GM12878 (cell line): Measurements from ENCODE around the gene MND1. TPM values are rescaled to one million over a fixed set of nuclear protein-coding genes. Genes with fewer than 3 reads are reported as not detected.
A peak's percentile ranks its signal among the peaks of the same experiment; 100 is the strongest.

Experiments
- JUNB ChIP-seq: IDR thresholded peaks from 2 replicates; pipeline ENCODE4 v1.6.1; 2016; ENCODE audit warnings: antibody characterized with exemption, mild to moderate bottlenecking
- MLLT1 ChIP-seq: fragments of 450-650 bp; IDR thresholded peaks from 2 replicates; pipeline ENCODE4 v1.6.1; 2016; ENCODE audit warnings: mild to moderate bottlenecking
- MYC ChIP-seq: IDR thresholded peaks from 2 replicates; pipeline ENCODE4 v1.6.1; 2011; ENCODE audit warnings: mild to moderate bottlenecking, low read length, moderate library complexity, inconsistent platforms; ENCODE audit not compliant: insufficient read depth, insufficient replicate concordance, insufficient read length, severe bottlenecking
- NR2C1 ChIP-seq: fragments of 450-650 bp; IDR thresholded peaks from 2 replicates; pipeline ENCODE4 v1.6.1; 2017; ENCODE audit warnings: antibody characterized with exemption, mild to moderate bottlenecking, moderate library complexity
- PML ChIP-seq: IDR thresholded peaks from 2 replicates; pipeline ENCODE4 v1.6.1; 2012; ENCODE audit warnings: low read length, inconsistent platforms
- RUNX3 ChIP-seq: IDR thresholded peaks from 2 replicates; pipeline ENCODE4 v1.6.1; 2012; ENCODE audit warnings: low read length, inconsistent platforms
- SREBF2 ChIP-seq: IDR thresholded peaks from 2 replicates; pipeline ENCODE4 v1.6.1; 2012; ENCODE audit warnings: mild to moderate bottlenecking, low read length
- TCF3 ChIP-seq: IDR thresholded peaks from 2 replicates; pipeline ENCODE4 v1.6.1; 2012; ENCODE audit warnings: low read depth, mild to moderate bottlenecking, low read length, borderline replicate concordance; ENCODE audit not compliant: insufficient read depth
- TCF7 ChIP-seq: IDR thresholded peaks from 2 replicates; pipeline ENCODE4 v1.6.1; 2014; ENCODE audit warnings: antibody characterized with exemption, borderline replicate concordance
- ZBED1 ChIP-seq: IDR thresholded peaks from 2 replicates; pipeline ENCODE4 v1.6.1; 2016; ENCODE audit warnings: borderline replicate concordance
- ZBTB33 ChIP-seq: fragments of 450-650 bp; IDR thresholded peaks from 2 replicates; pipeline ENCODE4 v1.6.1; 2017; ENCODE audit warnings: mild to moderate bottlenecking
- ZBTB4 ChIP-seq: fragments of 450-650 bp; formaldehyde crosslinking; IDR thresholded peaks from 2 replicates; pipeline ENCODE4 v1.4.0; 2022; ENCODE audit warnings: mild to moderate bottlenecking, moderate library complexity
- ZNF592 ChIP-seq: fragments of 450-650 bp; IDR thresholded peaks from 2 replicates; pipeline ENCODE4 v1.6.1; 2017; ENCODE audit warnings: mild to moderate bottlenecking, moderate library complexity
- polyA plus RNA-seq, 11 experiments: library from polyadenylated mRNA; depleted of rRNA in 4 of 11; unstranded in 6 of 11; stranded (reverse) in 5 of 11; fragments of >200 nt; fragmentation: Nextera tagmentation in 4 of 11; fragmentation: Illumina TruSeq in 1 of 11; extraction: Ambion mirVana in 4 of 11; extraction: Trizol in 1 of 11; gene quantifications; 1 replicate in 1 of 11; 2 replicates in 10 of 11; pipeline versions ENCODE4 v1.2.1 to v1.2.3, GENCODE V29; 2011 to 2016; ENCODE audit warnings: inconsistent platforms in 2 of 11, missing spikeins in 2 of 11, low read depth in 1 of 11
- total RNA-seq, 4 experiments: library from RNA; depleted of rRNA in 3 of 4; stranded (reverse); fragments of >200 nt in 3 of 4; fragmentation: Illumina TruSeq in 1 of 4; extraction: Trizol in 1 of 4; gene quantifications; 2 replicates each; pipeline versions ENCODE4 v1.2.1 to v1.2.3, GENCODE V29; 2013 to 2021
- TF ChIP-seq, protein P1 (sequence below): fragments of 450-650 bp; IDR thresholded peaks from 2 replicates; pipeline ENCODE4 v1.6.1; 2017; ENCODE audit warnings: antibody characterized with exemption, mild to moderate bottlenecking, moderate library complexity

The MND1 gene
- total and polyA plus RNA-seq, 10 of the 15 experiments (the other 5 are each of a cell fraction or from before 2014, with no cell fraction given) = 17.7 to 58.1 (median 47.3) TPM

DNA sequence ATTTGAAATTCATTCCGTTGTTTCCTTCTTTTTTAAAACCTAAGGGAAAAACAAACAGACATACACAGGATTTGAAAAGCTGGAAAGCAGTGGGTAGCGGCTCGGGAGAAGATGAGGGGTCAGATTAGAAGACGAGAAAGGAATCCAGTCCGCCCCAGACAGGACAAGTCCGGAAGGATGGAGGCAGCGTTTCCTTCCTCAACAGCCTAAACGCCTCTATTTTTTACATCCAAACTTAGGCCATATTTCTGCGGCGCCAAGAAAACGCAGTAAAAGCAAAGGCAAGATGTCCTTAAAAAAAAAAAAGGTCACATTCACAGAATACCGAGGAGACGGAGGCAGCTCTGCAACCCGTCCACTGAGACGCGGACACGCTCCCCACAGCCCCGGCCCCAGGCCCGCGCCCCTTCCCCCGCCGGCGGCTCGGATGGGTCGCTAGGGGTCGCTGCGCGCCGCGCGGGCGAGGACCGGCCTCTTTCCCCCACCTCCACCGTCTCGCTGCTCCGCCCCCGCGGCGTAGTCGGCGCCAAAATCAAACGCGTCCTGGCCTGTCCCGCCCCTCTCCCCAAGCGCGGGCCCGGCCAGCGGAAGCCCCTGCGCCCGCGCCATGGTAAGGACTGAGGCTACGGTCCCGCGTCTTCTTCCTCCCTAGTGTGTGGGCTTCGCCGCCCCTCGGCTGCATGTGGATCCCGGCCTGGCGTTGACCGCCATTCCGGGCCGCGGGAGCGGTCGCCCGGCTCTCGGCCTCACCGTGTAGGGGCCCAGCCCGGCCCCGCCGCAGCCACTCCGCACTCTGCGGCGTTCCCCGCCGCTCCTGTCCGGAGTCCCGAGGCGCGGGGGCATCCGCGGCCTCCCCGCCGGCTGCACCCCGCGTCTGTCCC, at the start of gene MND1 (continued):
- TF ChIP-seq ZNF592 (no peak), NR2C1 (no peak), TCF7 (no peak), MYC (no peak), ZBTB4 (CRISPR knock-in tag) (no peak), ZBTB33 (no peak), ZBED1 (no peak), SREBF2 (no peak), MLLT1 (no peak), RUNX3 (peak; percentile 17; the same call in 1 of the 2 replicates), JUNB (no peak), TCF3 (no peak), PML (no peak)
- TF ChIP-seq, protein P1, sequence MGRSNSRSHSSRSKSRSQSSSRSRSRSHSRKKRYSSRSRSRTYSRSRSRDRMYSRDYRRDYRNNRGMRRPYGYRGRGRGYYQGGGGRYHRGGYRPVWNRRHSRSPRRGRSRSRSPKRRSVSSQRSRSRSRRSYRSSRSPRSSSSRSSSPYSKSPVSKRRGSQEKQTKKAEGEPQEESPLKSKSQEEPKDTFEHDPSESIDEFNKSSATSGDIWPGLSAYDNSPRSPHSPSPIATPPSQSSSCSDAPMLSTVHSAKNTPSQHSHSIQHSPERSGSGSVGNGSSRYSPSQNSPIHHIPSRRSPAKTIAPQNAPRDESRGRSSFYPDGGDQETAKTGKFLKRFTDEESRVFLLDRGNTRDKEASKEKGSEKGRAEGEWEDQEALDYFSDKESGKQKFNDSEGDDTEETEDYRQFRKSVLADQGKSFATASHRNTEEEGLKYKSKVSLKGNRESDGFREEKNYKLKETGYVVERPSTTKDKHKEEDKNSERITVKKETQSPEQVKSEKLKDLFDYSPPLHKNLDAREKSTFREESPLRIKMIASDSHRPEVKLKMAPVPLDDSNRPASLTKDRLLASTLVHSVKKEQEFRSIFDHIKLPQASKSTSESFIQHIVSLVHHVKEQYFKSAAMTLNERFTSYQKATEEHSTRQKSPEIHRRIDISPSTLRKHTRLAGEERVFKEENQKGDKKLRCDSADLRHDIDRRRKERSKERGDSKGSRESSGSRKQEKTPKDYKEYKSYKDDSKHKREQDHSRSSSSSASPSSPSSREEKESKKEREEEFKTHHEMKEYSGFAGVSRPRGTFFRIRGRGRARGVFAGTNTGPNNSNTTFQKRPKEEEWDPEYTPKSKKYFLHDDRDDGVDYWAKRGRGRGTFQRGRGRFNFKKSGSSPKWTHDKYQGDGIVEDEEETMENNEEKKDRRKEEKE = no peak
